ENCODE data around the gene MRAP. TPM values are rescaled to one million over a fixed set of nuclear protein-coding genes. Genes with fewer than 3 reads are reported as not detected.

Gene MRAP
- total and polyA plus RNA-seq, 9 of the 15 experiments (the other 6 are each of a cell fraction or from before 2014, with no cell fraction given) = 0.63 to 2.3 TPM; not detected in 7

DNA sequence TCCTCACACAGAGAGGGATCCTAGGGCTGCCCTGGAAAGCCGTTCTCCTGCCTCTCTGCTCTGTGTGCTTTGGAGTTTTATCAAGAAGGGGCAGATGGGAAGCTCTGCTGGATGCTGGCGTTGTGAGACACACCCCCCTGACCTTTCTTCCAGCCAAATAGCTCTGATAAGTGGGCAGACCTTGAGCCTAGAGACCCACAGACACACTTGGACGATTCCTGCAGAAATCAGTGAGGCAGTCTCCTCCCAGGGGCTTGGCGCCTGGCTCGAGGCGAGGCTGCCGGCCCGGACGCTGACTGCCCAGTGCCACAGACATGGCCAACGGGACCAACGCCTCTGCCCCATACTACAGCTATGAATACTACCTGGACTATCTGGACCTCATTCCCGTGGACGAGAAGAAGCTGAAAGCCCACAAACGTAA, at the start of gene MRAP (continued):
- TF ChIP-seq, protein P1, sequence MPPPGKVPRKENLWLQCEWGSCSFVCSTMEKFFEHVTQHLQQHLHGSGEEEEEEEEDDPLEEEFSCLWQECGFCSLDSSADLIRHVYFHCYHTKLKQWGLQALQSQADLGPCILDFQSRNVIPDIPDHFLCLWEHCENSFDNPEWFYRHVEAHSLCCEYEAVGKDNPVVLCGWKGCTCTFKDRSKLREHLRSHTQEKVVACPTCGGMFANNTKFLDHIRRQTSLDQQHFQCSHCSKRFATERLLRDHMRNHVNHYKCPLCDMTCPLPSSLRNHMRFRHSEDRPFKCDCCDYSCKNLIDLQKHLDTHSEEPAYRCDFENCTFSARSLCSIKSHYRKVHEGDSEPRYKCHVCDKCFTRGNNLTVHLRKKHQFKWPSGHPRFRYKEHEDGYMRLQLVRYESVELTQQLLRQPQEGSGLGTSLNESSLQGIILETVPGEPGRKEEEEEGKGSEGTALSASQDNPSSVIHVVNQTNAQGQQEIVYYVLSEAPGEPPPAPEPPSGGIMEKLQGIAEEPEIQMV (tag; conservative IDR thresholded peaks at IDR 0.05; ENCODE audit: low read depth) = no peak
- 0 out of 2 replicates have a peak, but pooled peaks have one; percentile 30 for TF ChIP-seq CBFA2T2 (conservative IDR thresholded peaks at IDR 0.05)

DNA sequence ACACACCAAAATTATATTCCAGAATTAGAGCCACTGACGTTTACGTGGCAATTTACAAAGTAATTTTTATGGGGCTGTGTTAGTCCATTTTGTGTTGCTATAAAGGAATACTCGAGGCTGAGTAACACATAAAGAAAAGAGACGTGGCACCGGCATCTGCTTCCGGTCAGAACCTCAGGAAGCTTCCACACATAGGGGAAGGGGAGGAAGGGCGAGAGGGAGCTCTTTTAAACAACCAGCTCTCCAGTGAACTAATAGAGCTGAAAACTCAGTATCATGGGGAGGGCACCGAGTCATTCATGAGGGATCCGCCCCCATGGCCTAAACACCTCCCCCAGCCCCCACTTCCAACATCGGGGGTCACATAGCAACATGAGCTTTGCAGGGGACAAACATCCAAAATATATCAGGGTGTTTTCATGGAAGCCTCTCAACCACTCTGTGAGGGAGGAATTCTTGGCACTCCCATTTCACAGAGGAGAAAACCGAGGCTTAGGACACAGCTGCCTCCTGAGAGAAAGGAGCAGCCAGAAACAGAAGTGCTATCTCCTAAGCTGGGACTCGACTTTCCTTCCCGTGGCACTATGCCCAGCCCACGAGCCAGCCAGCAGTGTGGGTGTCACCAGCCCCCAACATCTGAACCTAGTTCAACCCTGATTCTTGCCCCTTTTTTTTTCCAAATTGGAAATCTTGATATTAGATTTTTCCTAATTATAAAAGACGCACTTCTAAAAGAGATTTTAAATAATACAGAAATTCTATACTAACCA, 49.0 kb upstream of the MRAP start:
- H3K4me2 ChIP-seq (ENCODE audit: insufficient read depth, low read length) = no peak overlapping the region
- H3K9me3 ChIP-seq (replicated peaks; ENCODE audit: control insufficient read depth, insufficient read depth, low read depth, low read length) = no peaks in the 10 kb centered on the region
- TF ChIP-seq XRCC4 (IDR thresholded peaks at IDR 0.05; ENCODE audit: extremely low read depth, insufficient read depth, insufficient read length) (no peak), RBM25 (IDR thresholded peaks at IDR 0.05; ENCODE audit: low read depth, low read length, severe bottlenecking) (peak; percentile 32), BACH1 (tag; IDR thresholded peaks at IDR 0.05) (no peak), ZNF3 (CRISPR knock-in tag; IDR thresholded peaks at IDR 0.05) (no peak), MED1 (CRISPR knock-in tag; IDR thresholded peaks at IDR 0.05; ENCODE audit: borderline replicate concordance) (no peak)
- H3K9ac ChIP-seq (ENCODE audit: insufficient read depth in 1 of 2, low read depth in 2 of 2, low read length in 2 of 2) = no peak overlapping the region
- intact Hi-C loops (cut with micrococcal nuclease) = no loop called here
- no peak overlapping the region for H3K27ac ChIP-seq (ENCODE audit: extremely low read depth, low read depth, low read length)
- no peak overlapping the region for H3K4me3 ChIP-seq
- no peaks in the 10 kb centered on the region for H4K20me1 ChIP-seq (replicated peaks; ENCODE audit: control insufficient read depth, insufficient read depth, low read length)
- FAIRE-seq (no peak), DNase-seq (ENCODE audit: extremely low read depth in 1 of 4, low spot score in 3 of 4) (no peak), ATAC-seq (no peak)
- peaks cover 51 to 53% of the 10 kb centered on the region in 2 experiments for H3K27me3 ChIP-seq (ENCODE audit: control insufficient read depth in 2 of 2, insufficient read depth in 2 of 2, low read length in 2 of 2)
- BruUV-seq (replicated peaks) = no TSS peak
- ChIA-PET CTCF (ENCODE audit: low intra/inter-chr PET ratio) (no interaction called here), POLR2A (no interaction called here)
- WGBS (ENCODE audit: insufficient coverage, low coverage, missing lambda C conversion rate) = under 1% methylated on average over 15 of the region's 15 CpGs
- H2AFZ ChIP-seq (ENCODE audit: low read depth, low read length) = no peak overlapping the region
- in situ Hi-C loops (cut with MboI) = loop anchor here (10.0 kb wide), 1 partner anchor 455 kb away; no protein-coding TSS in a partner anchor
- no peaks in the 10 kb centered on the region for H3K79me2 ChIP-seq (ENCODE audit: control insufficient read depth, insufficient read depth, low read length)
- H3K9me1 ChIP-seq (ENCODE audit: control insufficient read depth, insufficient read depth, low read length) = no peaks in the 10 kb centered on the region
- H3K4me1 ChIP-seq (replicated peaks in 1 of 2; ENCODE audit: control insufficient read depth in 2 of 2, insufficient read depth in 2 of 2, low read length in 2 of 2) = no peaks in the 10 kb centered on the region
- H3K36me3 ChIP-seq (ENCODE audit: control insufficient read depth, insufficient read depth, low read length) = no peaks in the 10 kb centered on the region

Data from K562 (cell line).